Cerebellar nuclear complex (tissue), 1 donor: Measurements from ENCODE around the gene IL18R1.
"Not testable (repeated sequence)": the region's sequence is repeated elsewhere in the genome, so short reads cannot be mapped to it uniquely, and the experiment has no call there.

Experiments
- DNase-seq, 2 experiments: peaks; one replicate each; lab custom pipeline; 2025; lab: John Stamatoyannopoulos, UW

The IL18R1 gene, protein sequence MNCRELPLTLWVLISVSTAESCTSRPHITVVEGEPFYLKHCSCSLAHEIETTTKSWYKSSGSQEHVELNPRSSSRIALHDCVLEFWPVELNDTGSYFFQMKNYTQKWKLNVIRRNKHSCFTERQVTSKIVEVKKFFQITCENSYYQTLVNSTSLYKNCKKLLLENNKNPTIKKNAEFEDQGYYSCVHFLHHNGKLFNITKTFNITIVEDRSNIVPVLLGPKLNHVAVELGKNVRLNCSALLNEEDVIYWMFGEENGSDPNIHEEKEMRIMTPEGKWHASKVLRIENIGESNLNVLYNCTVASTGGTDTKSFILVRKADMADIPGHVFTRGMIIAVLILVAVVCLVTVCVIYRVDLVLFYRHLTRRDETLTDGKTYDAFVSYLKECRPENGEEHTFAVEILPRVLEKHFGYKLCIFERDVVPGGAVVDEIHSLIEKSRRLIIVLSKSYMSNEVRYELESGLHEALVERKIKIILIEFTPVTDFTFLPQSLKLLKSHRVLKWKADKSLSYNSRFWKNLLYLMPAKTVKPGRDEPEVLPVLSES

DNA sequence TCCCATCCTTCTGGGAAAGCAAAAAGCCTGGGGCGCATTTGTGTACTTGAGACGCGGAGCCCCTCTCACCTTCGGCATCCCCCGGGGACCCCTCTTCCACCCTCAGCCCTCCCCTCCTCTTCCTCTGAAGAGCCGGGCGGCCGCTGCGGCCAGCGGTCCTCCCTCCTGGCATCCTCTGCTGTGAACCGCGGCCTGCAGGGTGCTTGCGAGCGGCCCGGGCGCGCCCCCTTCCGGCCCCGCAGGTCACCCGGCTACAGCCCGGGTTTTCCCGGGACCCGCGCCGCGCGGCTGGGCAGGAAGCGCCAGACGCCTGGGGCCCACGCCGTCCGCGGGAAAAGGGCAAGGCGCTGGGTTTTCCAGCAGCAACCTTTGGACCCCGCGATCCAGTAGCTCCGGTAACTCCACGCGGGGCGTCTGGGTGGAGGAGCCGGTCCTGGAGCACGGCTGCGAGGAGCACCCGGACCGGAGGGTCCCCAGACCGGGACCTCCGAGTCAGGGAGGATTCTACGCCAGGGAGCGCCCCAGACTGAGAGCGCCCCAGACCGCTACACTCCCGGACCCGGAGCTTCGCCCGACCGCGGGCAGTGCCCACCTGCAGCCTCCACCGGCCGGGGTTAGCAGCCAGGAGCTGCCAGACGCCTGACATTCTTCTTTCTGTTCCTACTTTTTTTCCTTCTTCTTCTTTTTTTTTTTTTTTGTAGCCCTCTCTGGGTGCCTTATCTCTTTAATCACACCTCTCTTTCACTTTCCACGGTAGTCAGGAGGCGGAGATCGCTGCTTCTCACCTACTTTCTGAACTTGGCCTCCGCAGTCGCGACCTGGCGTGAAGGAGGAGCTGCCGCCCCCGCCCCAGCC, at the start of gene IL18R1:
IL18R1 (plus strand) TSS at position 271 of the 855 bp plus-strand sequence. CDS start 6,865 bp downstream, outside the sequence.
- no peak for DNase-seq

GRCh38 chr2:102306125-102306524, 49.5 kb upstream of the IL18R1 start:
- no peak for DNase-seq

DNA sequence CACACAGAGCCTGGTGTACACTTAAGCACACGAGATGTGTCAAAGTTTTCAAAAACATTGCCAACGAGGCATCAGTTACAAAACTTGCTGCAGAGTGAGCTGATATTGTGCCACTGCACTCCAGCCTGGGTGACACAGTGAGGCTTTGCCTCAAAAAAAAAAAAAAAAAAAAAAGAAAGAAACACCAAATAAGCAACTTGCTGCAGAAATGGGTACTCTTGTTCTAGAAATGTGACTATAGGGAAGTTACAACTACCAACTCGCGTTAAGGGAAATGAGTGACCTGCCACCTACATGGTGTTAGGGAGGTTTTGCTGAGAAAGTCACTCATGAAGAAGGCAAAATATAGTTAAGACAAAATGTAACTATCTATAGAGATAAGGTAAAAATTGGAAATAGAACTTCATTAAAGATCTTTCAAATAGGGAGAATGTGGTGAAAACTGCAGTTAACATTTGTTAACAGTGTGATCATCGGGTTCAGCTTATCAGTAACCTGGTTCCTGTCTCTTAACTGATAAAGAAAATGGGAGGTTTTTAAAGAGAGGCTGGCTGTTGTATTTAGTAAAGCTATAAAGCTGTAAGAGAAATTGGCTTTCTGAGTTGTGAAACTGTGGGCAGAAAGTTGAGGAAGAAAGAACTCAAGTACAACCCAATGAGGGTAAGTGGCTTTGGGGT, 44.5 kb upstream of the IL18R1 start, which contains the start of gene IL1RL1:
IL1RL1 (plus strand) TSS at position 600 of the 677 bp plus-strand sequence. CDS start 26,702 bp downstream, outside the sequence.
- no peak for DNase-seq

- DNase-seq: no peak
Measured at GRCh38 chr2:102313025-102313424, 42.6 kb upstream of the IL18R1 start.

DNA sequence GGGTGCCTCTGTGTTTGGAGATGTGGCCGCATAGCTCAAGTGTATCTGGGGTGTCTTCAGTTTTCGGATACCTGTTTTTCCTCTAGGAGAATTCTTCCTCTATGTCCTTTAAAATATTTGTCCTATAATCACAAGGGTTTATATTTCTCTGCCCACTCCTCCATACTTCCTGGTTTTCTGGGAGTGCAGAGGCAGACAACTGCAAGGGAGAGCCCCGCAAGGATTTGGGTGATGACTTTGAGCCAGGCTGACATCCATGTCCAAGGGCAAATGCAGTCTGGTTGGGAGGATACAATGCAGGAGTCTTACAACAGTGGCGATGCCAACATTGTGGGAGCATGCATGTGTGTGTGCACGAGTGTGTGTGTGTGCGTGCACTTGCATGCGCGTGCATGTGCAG, 42.1 kb upstream of the IL18R1 start:
- DNase-seq: no peak

GRCh38 chr2:102313950-102314349, 41.6 kb upstream of the IL18R1 start:
- DNase-seq: no peak

- DNase-seq: no peak
Measured at GRCh38 chr2:102315921-102316320, 39.7 kb upstream of the IL18R1 start.

- no peak for DNase-seq
Measured at GRCh38 chr2:102317715-102318114, 37.9 kb upstream of the IL18R1 start.

- no peak for DNase-seq
Measured at GRCh38 chr2:102318437-102318836, 37.2 kb upstream of the IL18R1 start.

DNA sequence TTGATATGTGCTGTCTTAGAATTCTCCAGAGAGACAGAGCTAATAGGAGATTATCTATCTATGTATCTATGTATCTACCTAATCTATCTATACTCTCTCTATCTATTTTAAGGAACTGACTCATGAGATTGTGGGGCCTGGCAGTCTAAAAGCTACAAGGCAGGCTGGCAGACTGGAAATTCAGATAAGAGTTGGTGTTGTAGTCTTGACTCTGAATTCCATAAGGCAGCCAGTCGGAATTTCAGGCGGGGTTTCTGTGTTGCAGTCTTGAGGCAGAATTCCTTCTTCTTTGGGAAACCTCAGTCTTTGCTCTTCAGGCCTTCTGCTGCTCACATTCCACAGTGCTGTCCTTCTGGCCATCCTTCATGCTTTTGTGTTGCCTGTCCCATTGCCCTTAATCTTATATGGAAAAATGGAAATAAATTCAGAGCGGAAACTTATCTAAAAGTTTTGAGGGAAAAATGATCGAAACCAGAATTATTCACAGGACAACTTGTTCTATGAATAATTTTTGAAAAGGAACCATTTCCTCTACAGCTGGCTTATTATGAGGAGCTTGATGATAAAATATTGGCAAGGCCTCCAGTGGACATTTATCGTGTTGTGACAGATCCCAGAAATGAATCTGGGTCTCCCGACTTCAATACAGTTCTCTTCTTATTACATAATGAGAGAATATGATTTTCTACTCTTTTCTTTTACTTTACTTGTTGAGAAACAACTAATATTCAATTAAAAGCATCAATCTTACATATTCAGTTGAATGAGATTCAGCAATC, 33.5 kb upstream of the IL18R1 start:
- DNase-seq: no peak

- DNase-seq: not testable (repeated sequence)
Measured at GRCh38 chr2:102324914-102325313, 30.7 kb upstream of the IL18R1 start.

DNA sequence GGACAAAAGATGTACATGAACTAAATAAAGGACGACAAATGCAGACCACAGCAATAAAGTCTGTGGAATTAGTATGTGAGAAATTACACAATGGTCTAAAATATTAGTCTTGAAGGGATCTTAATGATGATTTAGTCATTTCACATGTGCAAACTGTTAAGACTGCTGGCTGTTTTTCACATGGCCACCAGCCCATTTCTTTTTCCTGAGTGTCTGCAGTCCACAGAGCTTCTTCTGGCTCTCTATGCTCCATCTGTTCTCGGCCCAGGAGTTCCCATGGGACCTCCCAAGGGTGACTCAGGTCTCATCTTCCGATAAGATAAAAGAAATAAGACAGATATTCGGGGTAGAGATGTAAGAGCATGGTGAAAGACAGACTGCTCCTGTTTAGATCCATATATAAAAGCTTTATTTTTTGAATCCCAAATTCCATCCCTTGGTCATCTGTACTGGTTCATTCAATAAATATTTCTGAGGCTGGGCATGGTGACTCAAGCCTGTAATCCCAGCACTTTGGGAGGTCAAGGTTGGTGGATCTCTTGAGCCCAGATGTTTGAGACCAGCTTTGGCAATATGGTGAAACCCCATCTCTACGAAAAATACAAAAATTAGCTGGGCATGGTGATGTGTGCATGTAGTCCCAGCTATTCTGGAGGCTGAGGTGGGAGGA, 24.1 kb upstream of the IL18R1 start:
- no peak for DNase-seq

- no peak for DNase-seq
Measured at GRCh38 chr2:102334486-102334885, 21.1 kb upstream of the IL18R1 start.

DNA sequence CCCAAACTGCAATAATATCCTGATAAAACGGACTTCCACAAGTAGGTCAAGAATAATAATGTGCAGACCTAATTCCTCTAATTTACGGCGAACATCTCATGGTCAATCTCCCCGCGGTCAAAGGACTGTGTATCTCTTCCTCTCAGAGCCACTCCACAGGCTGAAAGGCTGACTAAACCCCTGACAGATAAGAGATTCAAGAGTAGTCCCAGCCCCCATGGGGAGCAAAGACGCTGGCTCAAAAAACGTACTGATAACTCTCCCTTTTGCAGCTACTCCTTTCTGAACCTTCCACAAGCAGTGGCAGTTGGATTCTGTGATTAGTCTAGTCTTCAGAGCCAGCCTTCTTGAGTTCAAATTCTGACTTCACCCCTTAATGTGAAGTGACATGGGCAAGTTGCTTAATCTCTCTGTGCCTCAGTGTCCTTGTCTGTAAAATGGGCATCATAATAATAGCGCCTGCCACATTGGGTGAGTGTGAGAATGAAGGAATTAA, 19.7 kb upstream of the IL18R1 start:
- DNase-seq: no peak

GRCh38 chr2:102336502-102336945, 19.1 kb upstream of the IL18R1 start:
- DNase-seq: no peak

GRCh38 chr2:102337012-102337411, 18.6 kb upstream of the IL18R1 start:
- no peak for DNase-seq

- DNase-seq: no peak
Measured at GRCh38 chr2:102337481-102338386, 17.9 kb upstream of the IL18R1 start.

DNA sequence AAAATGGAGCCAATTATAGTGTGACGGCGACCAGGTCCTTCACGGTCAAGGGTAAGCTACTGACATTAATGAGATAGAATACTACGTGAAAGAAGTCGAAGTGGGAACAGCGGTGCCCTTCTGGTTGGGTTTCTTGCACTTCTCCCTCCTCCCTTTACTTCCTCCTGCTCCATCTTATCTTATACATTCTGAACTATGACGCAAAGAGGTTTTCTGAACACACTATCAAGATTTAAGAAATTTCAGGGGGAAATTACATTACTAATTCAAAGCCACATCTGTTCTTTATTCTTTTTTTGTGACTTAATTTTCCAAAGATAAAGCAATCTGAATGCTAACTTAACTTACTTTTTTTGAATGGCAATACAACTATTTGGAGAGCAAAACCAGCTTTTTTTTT, 14.8 kb upstream of the IL18R1 start:
- no peak for DNase-seq

DNA sequence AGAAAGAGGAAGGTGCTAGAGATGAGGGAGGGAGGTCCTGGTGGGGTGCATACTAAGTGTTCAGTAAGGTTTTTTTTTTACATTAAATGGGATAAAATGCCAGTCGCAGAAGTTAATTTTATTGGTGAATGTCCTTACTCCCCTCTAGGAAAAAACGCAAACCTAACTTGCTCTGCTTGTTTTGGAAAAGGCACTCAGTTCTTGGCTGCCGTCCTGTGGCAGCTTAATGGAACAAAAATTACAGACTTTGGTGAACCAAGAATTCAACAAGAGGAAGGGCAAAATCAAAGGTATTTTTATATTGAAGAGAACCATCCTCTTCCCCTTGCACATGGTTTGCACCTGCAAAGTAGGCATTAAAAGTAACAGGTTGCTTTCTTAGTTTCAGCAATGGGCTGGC, 12.7 kb upstream of the IL18R1 start:
- DNase-seq: no peak
